ENCODE data around the gene IQGAP2.

IQGAP2 gene

DNA sequence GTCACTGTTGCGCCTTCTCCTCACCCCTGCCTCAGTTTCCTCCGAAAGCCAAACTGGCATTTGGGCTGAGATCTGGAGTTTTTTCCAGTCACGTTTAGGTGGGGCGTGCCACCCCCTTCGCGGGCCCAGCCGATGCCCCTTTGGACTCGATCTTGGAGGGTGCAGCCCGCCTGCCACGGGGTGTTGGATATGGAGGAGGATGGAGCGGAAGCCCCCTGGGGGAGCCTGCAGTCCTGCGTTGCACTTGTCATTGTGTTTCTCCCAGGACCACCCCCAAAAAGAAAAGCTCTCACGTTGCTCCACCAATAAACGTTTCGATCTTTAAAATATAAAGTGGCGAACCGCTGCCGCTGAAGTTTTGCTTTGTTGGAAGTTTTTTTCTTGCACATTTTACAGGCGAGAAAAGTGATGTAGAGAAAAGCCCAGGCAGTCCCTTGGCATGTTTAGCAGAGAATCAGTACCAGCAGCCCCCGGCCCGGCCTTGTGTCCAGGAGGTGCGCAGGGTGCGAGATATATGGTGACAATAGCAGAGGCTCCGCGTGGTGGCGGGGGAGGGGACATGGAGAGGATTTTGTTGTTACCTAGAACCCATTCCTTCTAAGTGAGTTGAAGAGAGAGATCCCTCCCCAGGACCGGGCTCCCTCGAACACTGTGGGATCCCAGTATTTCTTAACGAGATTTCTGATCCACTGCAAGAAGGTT, 313.5 kb downstream of the IQGAP2 start:
- TF ChIP-seq GATA2 (IDR thresholded peaks at IDR 0.05; ENCODE audit: low read depth, low read length) (no peak), GATA3 (IDR thresholded peaks at IDR 0.05; ENCODE audit: low read depth, low read length) (no peak)

DNA sequence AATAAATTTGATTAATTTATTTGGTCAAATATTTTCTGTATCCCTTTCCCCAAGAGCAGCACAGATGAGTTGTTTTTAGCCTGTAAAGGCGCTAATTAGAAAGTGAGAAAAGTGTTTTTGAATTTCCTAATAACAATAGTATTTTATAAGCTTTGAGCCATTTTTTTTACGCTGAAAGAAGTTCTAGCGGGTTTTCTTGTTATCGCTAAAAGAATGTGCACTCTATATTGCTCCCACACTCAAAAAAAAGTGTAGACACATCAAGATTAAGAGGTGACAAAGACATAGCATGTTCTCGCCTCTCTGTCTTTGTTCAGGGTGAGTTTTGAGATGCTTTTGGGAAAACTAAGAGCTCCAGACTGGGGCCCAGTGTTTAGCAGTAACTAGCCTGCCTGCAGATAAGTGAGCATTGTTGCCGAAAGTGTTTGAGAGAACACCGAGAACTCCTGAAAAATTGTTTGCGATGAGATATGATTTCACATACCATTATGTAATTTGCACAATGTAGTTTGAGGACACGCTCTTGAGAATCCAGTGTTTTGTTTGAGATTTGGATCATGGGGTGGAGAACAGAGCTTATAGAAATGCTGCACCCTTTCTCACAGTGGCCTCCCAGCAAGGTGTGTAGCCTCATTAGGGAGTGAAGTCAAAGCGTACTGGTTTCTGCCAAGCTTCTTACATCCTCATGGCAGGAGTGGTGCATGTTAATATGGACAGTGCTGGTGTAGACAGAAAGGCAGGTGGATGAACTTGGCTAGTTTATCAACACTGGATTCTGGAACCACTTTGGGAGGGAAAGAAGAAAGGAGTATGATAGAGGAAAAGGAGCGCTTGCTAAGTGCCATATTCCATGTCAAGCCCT, 314.4 kb downstream of the IQGAP2 start:
- TF ChIP-seq GATA3 (IDR thresholded peaks at IDR 0.05; ENCODE audit: low read depth, low read length) (no peak), GATA2 (IDR thresholded peaks at IDR 0.05; ENCODE audit: low read depth, low read length) (no peak)

GRCh38 chr5:76718381-76718832, 315.3 kb downstream of the IQGAP2 start:
- no peak for TF ChIP-seq GATA3 (IDR thresholded peaks at IDR 0.05; ENCODE audit: low read depth, low read length)
- TF ChIP-seq GATA2 (IDR thresholded peaks at IDR 0.05; ENCODE audit: low read depth, low read length): no peak

DNA sequence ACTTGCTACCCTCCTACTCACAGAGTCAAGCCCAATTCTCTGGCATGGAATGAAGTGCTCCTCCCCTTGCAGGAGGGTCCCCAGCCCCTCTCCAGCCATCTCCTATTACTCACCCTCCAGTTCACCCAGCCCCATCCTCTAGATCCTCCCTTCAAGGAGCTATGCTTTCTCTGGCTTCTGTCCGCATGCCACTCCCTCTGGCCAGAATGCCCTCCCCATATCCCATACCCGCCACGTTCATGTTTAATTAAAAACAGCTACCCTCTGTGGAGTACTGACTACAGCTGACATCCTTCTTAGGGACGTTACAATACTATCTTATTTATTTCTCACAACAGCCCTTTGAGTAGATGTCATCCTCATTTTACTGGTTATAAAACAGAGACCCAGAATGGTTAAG, 315.8 kb downstream of the IQGAP2 start:
- TF ChIP-seq GATA3 (IDR thresholded peaks at IDR 0.05; ENCODE audit: low read depth, low read length): no peak
- no peak for TF ChIP-seq GATA2 (IDR thresholded peaks at IDR 0.05; ENCODE audit: low read depth, low read length)

- no peak for TF ChIP-seq GATA3 (IDR thresholded peaks at IDR 0.05; ENCODE audit: low read depth, low read length)
- no peak for TF ChIP-seq GATA2 (IDR thresholded peaks at IDR 0.05; ENCODE audit: low read depth, low read length)
Observed at GRCh38 chr5:76720988-76721569, 318.0 kb downstream of the IQGAP2 start.

DNA sequence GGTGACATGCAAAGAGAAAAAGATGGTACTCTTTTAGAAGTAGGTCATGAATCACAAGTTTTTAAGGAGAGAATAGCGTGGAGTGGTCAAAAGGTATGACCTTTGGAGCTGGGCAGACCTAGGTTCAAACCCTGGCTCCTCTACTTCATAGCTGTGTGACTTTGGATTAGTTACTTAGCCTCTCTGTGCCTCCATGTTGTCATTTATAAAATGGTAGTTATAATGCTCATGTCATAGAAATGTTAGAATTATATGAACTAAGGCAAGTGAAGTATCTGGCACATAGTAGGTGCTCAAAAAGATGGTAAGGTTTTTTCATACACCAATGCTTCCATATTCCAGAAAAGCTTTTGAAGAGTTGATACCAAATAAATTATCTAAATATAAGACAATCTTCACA, 320.2 kb downstream of the IQGAP2 start:
- no peak for TF ChIP-seq GATA3 (IDR thresholded peaks at IDR 0.05; ENCODE audit: low read depth, low read length)
- TF ChIP-seq GATA2 (IDR thresholded peaks at IDR 0.05; ENCODE audit: low read depth, low read length): no peak

GRCh38 chr5:76723906-76724305, 320.8 kb downstream of the IQGAP2 start:
- TF ChIP-seq GATA3 (IDR thresholded peaks at IDR 0.05; ENCODE audit: low read depth, low read length): no peak
- TF ChIP-seq GATA2 (IDR thresholded peaks at IDR 0.05; ENCODE audit: low read depth, low read length): no peak

DNA sequence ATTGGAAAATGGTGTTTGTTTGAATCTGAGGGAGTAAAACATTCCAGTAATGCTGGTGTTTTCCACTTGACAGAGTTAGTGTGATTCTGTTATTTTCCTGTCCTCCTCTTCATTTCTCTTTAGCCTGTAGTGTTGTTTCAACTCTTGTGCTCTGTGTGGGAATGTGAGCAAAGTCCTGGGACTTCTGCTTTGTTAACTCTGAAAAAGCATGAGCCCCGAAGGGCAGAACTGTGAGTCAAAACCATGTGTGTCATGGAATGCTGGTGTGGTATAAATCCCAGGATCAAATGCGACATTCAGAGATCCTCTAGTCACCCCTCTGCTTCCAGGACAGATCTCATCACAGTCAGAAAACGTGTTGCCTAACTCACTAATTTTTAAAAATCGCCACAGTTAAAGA, 321.8 kb downstream of the IQGAP2 start:
- TF ChIP-seq GATA2 (IDR thresholded peaks at IDR 0.05; ENCODE audit: low read depth, low read length): no peak
- no peak for TF ChIP-seq GATA3 (IDR thresholded peaks at IDR 0.05; ENCODE audit: low read depth, low read length)

- TF ChIP-seq GATA2 (IDR thresholded peaks at IDR 0.05; ENCODE audit: low read depth, low read length) (no peak), GATA3 (IDR thresholded peaks at IDR 0.05; ENCODE audit: low read depth, low read length) (no peak)
Observed at GRCh38 chr5:76728965-76729364, 325.9 kb downstream of the IQGAP2 start.

DNA sequence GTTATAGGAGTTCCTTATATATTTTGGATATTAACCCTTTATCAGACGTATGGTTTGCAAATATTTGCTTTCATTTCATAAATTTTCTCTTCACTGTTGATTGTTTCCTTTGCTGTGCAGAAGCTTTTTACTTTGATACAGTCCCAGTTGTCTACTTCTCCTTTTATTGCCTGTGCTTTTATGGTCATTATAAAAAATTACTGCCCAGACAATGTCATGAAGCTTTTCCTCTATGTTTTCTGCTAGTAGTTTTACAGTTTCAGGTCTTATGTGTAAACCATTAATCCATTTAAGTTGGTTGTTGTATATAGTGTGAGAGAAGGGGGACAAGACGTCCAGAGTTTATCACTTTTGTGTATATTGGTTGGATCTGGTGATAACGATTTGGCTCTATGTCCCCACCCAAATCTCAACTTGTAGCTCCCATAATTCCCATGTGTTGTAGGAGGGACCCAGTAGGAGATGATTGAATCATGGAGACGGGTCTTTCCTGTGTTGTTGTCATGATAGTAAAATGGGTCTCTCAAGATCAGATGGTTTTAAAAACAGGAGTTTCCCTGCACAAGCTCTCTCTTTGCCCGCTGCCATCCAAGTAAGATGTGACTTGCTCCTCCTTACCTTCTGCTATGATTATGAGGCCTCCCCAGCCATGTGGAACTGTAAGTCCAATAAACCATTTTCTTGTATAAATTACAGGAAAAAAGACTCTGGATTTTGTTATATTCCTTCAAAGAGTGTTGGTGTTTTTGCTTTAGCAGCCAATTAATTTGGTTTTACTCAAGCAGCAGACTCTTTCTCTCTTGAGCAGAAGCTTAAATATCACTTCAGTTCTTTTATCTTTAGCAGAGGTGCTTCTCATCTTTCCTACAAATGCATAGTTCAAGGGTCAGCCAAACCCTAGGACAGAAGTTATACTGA, 326.5 kb downstream of the IQGAP2 start:
- TF ChIP-seq GATA2 (IDR thresholded peaks at IDR 0.05; ENCODE audit: low read depth, low read length) (no peak), GATA3 (IDR thresholded peaks at IDR 0.05; ENCODE audit: low read depth, low read length) (no peak)

DNA sequence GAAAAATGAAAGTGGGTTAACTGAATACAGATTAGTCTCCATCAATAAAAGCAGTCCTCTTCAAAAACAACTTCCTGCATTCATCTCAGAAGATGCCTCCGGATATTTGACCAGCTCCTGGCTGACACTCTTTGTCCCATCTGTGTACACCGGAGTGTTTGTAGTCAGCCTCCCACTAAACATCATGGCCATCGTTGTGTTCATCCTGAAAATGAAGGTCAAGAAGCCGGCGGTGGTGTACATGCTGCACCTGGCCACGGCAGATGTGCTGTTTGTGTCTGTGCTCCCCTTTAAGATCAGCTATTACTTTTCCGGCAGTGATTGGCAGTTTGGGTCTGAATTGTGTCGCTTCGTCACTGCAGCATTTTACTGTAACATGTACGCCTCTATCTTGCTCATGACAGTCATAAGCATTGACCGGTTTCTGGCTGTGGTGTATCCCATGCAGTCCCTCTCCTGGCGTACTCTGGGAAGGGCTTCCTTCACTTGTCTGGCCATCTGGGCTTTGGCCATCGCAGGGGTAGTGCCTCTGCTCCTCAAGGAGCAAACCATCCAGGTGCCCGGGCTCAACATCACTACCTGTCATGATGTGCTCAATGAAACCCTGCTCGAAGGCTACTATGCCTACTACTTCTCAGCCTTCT, 329.4 kb downstream of the IQGAP2 start:
- TF ChIP-seq GATA2 (IDR thresholded peaks at IDR 0.05; ENCODE audit: low read depth, low read length): no peak
- no peak for TF ChIP-seq GATA3 (IDR thresholded peaks at IDR 0.05; ENCODE audit: low read depth, low read length)

- no peak for TF ChIP-seq GATA2 (IDR thresholded peaks at IDR 0.05; ENCODE audit: low read depth, low read length)
- TF ChIP-seq GATA3 (IDR thresholded peaks at IDR 0.05; ENCODE audit: low read depth, low read length): no peak
Observed at GRCh38 chr5:76733049-76733417, 329.9 kb downstream of the IQGAP2 start.

All from SH-SY5Y (cell line).